Measurements from ENCODE around the gene CRYBG2. TPM values are rescaled to one million over a fixed set of nuclear protein-coding genes. Genes with fewer than 3 reads are reported as not detected.

Gene CRYBG2
- total RNA-seq, 1 experiment from 2014 or later, result not detected

DNA sequence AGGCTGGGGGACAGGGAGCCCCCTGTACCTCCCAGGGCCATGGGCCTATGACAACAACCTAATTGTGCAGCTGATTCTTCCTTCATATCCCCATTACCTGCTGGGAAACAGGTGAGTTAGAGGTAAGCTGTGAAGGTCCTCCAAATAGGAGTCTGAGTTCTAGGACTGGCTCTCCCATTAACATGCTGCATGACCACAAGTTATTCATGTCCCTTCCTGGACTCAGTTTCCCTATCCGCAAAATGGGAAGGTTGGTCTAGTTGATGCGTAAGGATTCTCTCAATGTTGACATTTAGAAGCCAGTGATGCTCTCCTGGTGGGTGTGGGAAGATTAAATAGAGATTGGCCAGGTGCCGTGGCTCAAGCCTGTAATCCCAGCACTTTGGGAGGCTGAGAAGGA is 14.6 kb upstream of the CRYBG2 start:
- DNase-seq (ENCODE audit: low spot score), result no peak

DNA sequence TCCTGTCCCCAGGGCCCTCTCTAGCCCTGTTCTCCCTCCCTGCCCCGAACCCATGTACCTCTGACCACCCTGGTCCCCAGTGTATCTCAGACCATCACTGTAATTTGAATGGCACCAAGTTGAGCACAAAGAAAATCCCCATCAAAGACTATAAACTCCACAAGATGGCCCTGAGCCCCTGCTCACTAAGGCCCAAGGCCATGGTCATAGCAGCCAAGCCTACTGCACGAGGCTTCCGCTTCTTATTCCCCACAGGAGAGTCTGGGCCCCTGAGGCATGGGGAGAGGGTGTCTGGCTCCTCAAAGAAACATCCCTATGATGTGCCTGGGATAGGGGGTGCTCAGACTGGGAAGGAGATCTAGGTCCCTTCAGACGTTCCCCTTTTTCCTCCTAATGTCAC is 14.1 kb upstream of the CRYBG2 start:
- no peak for DNase-seq (ENCODE audit: low spot score)

DNA sequence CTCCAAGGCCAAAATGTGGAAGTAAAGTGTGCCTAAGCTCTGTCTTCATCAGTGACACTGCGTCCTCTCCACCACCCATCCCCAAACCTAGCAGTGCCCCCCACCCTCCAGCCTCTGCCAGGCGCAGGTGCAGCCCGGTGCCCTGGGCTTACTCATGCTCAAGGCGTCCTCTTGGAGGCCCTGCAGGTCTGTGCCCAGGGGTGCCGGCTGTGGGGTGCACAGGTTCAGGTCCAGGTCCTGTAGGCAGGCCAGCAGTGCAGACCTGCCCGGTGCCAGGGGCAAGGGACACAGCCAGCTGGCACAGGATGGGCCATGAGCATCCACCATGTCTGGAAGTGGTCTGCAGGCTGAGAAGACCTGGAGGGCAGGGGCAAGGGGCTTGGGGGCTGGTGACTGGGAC is 13.5 kb upstream of the CRYBG2 start:
- DNase-seq (ENCODE audit: low spot score), result no peak

DNA sequence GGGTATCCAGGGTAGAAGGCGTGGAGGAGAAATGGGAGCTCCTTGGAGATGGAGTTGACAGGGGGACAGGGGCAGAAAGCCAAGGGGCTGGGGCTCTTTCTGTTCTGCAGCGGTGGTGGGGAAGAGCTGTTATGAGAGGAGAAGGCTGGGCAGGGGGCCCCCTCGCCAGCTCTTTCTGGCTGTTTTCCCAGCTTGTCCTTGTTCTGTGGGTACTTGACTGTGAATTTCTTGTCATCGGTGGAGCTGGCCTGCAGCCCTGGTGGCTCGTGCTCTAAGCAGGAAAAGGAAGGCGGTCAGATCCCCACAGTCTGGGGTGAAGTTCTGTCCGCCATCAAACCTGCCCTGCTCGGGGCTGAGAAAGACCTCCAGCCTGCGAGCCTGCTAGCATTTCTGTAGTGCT is 11.0 kb upstream of the CRYBG2 start:
- DNase-seq (ENCODE audit: low spot score), result no peak

DNA sequence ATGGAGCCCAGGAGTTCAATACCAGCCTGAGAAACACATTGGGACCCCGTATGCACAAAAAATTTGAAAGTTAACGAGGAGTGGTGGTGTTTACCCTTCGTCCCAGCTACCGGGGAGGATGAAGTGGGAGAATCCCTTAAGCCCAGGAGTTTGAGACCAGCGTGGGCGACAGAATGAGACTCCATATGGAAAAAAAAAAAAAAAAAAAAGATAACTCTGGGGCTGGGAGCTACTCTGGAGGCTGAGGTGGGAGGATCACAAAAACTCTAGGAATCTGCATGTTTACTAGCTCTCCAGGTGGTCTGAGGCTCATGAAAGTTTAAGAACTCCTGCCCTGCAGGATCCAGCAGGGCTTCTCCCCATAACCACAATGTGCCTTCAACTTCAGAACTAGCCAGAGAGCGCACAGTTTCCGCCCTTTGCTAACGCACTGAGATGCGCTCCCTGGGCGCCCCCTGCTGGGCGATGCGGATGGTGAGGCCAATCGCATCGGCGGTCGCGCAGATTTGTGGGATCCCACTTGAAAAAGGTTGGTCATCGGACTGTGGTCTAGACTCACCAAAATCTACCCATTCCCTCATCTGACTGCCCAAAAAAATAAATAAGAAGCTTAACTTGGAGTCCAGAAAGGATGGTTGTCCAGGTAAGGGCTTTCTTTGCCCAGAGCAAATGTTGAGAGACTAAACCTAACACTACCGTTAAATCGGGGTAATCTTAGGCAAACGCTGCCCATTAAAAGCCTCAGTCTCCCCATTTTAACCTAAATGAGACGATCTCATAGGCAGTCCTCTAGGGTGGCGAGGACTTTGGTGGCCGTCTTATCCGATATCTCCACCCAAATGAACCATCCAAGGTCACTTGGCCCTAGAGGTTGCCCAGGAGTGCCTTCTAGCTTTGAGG is 9.9 kb upstream of the CRYBG2 start:
- peak; percentile 74 for DNase-seq (ENCODE audit: low spot score)

DNA sequence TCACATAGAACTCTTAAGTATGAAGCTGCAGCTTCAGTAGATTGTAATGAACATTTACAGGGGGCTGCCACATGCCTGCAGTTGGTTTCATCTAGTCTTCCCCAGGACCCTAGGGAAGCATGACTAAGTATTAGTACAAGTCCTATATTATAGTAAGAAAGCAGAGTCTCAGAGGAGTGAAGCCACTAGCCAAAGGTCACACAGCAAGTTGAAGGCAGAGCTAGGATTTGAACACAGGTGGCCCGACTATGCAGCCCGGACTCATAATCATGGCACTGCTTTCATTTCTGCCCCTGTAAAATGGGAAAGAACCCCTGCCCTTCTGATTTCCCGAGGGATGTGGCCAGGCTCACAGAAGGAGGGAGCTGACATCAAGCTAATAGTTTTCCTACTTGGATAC is 8.4 kb upstream of the CRYBG2 start:
- DNase-seq (ENCODE audit: low spot score), result no peak

DNA sequence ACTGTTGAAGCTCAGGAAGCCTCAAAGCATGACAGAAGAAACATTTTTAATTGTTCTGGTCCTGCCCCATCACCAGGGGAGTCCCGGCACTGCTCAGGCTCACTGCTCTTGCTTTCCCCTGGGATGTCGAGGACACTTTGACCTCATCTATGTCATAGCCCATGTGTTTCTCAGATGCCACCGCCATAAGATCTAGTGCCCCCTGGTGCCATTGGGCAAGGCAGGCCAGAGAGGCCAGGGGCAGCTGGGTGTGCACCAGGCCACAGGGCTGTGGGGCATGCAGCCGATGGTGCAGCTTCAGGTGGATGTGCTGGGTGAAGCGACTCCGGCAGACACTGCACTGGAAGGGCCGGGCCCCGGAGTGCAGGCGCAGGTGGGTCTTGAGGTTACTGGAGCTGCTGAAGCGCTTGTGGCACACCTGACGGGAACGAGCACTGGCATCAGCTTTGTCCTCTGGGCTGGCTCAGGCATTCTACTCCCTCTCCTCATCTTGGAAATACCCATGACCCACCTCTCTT is 7.7 kb upstream of the CRYBG2 start:
- DNase-seq (ENCODE audit: low spot score), result no peak

DNA sequence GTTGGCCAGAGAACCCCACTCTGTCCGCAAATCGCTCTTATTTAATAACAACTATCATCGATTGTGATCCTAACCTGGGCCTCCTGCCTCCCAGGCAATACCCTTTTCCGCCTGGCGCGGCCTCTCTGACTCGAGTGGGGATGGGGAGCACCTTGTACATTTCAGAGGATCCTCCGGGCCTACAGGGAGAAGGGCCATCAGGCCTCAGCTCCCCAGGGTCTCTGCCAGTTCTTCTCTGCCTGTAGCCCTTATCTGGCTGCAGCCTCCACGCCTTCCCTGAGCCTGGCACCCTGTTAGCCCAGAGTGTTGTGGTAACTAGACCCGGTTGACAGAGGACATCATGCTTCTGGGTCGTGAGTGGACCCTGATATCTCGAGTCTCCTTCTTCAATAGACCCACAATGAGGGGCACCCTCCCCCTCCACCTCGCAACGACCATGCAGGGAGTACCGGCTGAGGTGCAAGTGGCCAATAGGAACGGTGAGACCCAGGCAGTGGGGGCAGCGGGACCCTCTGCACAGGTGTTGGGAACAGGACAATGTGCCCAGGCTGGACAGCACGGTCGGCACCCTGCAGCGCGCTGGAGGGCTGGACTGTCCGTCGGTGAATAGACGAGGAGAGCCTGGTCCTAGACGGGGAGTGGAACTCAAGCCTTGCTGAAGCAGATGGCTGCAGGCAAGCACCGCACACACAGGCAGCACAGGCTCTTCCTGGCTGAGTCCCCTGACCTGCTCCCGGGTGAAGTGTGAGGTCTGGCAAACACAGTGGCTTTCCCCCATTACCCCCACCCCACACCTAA is 7.1 kb upstream of the CRYBG2 start:
- DNase-seq (ENCODE audit: low spot score), result no peak

DNA sequence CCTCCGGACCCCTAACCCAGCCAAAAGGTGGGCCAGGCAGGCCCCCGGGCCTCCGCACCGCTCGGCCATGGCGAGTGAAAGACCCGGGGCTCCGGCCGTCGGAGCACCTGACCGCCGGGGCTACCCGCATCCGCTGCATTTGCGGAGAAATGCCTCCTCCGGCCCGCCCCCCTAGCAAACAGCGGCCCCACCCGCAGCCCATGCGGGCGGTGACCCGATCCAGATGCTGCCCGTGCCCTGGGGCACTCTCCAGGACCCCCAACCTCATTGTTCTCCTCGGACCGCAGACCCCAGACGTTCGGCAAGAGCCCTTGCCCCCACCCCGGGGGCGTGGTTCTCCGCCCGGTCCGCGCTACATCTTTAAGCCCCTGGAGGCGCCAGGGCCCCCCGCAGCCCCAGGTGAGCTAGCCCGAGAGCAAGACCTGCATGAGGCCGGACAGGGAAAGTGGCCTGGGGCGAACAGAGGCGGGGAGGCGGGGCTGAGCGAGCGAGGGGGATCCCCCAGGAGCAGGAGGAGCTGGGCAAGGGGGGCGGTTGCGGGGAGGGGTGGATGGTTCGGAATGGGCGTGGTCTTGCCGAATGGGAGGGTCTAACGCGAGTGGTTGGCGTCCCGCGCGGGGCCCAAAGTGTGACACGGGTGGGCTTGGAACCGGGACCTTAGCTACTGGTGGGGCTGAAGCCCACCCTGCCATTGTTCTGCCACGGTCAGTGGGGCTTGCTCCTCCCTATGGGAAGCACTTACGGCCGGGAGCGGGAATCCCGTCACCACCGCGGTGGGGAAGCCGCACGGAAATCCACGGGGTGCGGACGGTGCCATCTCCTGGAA is 6.3 kb upstream of the CRYBG2 start:
- DNase-seq (ENCODE audit: low spot score), result no peak

DNA sequence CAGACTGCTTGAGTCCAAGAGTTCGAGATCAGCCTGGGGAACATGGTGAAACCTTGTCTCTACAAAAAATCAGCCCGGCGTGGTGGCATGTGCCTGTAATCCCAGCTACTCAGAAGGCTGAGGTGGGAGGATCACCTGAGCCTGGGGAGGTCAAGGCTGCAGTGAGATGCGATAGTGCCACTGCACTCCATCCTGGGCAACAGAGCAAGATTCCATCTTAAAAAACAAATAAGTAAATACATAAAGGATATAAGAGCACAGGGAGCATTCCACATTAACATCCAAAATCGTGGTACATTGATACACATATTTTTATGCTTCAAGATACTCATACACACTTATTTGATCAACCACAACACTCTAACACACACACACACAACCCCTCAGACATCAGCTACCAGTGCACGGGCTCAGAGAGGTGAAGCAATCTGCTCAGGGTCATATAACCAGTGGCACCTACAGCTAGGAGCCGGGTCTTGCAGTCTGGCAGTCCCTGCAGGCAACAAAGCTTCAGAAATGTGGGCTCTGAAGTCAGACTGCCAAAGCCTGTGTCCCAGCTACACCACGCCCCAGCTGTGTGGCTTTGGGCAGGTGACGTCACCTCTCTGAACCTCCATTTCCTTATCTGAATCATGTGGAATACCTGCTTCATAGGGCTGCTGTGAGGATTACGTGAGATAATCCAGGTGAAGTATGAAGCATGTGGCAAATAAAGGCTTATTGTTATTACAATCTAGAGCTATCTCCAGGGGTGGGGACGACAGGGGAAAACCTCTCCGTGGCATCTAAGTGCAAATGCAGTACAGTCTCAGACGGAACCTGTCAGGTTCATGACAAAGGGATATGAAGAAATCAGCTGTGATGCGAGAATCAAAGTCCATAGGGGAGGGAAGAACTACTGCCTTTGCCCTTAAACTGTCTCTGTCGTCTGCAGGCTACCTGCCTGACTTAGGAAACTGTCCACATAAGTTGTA is 4.8 kb upstream of the CRYBG2 start:
- no peak for DNase-seq (ENCODE audit: low spot score)

DNA sequence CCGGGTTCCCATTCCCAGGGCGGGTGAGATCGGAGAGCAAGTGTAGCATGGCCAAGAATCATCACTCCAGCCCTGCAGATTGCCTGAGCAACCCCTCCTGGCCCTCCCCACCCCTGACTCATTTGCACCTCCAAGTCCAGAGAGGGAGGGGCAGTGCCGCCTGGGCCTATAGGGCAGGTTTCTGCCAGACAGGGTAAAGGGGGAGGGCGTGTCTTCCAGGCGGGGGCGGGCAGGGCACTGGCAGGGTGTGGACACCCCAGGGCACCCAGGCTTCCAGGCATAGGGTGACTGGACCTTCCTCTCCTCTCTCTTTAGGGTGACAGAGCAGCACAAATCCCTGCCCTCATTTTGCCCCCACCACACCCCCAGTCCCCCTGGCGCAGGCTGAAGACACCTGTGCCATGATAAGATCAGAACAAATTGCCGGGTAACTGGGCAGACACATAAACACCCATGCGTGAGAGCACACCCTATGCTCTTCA is 3.2 kb upstream of the CRYBG2 start:
- no peak for DNase-seq (ENCODE audit: low spot score)

DNA sequence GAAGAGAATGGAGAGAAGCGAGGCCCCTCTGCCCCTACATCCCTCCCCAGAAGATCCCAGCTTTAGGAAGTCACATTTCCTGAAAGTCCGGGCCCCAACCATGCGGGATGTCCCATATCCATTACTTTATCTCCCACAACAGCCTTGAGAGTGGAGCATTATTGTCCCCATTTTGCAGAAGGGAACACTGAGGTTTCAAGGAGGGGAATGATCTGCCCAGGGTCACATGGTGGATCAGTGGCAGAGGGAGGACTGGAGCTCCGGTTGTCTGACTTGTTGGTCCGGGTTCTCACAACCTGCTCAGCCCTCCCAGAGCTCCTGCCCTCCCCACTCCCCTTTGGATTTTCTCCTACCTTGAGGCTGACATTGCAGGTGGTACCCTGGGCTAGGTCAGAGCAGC is 2.2 kb upstream of the CRYBG2 start:
- DNase-seq (ENCODE audit: low spot score), result no peak

DNA sequence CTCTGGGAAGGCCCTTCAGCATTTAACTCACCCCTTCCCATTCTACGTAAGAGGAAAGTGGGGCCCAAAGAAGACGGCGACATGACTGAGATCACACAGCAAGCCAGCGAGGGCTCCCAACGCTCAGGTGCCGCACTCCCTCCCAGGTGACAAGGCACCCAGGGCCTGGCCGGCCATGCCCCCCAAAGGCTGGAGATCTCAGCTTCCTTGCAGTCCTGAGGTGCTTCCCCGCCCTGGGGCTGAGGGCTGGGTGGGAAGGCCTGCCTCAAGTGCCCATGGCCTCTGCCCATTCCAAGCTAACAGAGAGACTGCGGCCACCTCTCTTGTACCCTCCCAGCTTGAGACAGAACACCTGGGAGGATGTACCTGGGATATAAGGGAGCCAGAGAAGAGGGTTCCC is 1.0 kb upstream of the CRYBG2 start:
- DNase-seq (ENCODE audit: low spot score), result no peak

DNA sequence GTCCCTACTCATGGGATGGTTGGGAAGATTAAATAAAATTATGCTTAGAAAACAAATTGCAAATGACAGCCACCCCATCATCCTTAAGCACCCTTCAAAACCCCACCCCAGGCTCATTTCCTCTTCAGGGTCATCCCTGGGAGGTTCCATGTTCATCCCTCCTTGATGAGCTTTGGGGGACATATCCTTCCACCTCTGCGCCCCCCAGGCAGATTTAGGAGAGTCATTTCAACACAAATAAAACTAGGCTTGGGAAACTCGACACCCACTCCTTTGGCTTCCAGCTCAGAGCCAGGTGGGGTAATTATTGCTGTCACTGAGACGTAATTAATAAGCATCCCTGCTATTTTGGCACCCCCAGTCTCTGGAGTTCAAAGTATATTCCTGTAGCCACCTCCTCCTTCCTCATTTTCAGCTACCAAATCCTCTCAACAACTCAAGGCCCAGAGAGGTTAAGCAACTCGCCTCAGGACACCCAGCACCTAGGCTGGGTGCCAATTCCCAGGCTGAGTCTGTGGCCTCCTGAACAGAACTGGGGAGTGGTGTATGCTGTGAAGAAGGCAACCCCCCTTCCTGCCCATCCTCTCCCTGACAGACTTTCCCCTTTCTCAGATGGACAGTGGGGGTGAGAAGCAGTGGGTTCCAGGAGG is 595 bp downstream of the CRYBG2 start:
- no peak for DNase-seq (ENCODE audit: low spot score)

DNA sequence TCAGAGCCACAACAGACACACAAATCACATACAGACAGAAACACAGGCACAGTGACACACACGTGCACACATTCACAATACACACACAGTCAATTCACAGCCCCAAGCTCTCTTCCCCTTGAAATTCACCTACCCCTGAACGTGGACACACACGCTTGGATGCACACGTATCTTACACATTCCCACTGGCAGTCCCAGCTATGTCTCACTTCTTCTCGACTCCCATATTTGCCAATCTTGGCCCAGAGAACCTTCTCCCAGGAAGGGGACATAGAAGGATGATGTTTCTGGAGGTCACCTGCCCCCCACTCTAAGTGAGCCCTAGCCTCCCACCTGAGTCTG is 1.6 kb downstream of the CRYBG2 start:
- DNase-seq (ENCODE audit: low spot score), result no peak

DNA sequence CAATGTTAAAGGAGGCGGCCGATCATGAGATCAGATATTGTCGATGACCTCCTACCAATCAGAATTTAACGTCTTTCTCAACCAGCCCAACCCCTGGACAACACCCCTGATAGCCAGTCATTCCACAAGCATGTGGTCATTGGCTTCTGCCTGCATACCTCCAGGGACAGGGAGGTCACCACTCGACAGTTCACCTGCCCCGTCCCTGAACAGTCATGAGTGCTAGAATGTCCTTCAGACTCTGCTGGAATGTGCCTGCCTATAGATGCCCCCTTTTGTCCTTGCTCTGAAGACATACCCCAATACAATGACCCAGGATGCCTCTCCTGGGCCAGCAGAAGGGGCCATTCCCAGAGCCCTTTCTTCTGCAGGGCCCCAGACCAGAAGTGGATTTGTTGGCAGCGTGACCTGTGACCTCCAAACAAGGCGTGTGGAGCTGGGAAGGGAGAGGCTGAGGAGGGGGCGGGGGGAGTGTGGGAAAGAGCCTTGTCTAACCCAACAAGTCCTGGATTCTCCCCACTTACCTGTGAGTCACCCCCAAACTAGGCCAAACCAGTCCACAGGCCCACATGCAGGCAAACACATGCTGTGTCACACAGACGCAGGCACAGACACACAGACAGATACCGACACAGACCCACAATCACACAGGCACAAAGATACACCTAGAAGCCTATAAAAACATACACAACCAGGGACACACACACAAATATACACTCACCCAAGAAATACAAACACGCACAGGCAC is 2.2 kb downstream of the CRYBG2 start:
- DNase-seq (ENCODE audit: low spot score), result no peak

DNA sequence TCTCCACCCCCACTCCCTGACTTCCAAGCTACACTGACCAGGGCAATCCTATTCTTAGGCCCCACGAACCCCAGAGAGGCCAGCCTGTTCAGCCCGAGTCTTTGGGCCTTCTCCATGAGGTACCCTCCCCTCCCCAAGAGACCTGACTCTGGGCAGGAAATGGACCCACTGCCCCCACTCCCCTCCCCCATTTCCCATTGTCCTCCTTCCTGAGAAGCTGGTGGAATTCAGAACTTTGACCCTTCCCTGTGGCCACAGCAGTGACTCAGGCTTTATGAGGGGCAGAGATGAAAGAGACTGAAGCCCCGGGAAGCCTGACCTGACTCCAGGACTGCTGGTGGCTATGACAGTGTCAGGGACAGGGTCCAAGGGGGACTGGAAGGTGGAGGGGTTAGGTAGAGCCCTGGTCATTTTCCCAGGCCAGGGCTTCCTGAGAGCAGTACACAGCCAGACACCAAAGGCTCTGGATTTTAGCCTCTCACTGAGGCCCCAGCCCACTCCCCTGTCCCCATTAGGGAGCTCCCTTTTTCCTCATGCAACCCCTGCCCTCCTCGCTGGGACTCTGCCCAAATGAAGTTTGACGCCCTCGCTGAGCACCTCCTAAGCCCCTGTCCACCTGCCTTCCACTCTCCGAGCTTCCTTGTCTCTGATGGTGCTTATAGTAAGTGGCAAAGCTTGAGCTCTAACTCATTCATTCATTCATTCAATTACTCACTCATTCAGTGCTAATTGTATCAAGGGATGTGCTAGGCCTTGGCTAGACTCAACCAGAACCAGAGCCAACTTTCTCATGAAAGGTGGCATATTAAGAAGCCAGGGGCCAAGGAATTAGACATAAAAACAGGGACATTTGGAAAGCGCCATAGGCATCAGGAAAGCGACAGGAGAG is 3.0 kb downstream of the CRYBG2 start:
- DNase-seq (ENCODE audit: low spot score), result no peak

DNA sequence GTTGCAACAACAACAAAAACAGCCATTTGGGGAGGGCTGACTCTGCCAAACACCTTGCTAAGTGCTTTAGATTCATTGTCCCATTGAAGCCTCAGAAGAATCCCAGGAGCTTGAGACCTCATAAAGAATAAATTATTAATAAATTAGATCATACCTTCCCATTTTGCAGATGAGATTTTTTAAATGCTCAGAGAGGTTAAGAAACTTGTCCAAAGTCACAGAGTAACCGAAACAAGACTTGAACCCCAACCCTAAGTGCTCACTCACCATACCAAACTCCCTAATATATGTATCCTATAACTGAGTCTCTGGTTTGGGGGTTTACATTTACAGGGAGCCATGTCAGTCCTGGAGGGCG is 3.6 kb downstream of the CRYBG2 start:
- DNase-seq (ENCODE audit: low spot score), result no peak

DNA sequence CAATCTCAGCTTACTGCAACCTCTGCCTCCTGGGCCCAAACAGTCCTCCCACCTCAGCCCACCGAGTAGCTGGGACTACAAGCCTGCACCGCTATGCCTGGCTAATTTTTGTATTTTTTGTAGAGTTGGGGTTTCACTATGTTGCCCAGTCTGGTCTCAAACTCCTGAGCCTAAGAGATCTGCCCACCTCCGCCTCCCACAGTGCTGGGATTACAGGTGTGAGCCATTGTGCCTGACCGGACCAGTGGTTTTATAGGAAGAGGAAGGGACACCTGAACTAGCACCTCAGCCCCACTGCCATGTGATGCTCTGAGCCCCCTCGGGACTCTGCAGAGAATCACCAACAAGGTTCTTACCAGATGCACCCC is 4.1 kb downstream of the CRYBG2 start:
- DNase-seq (ENCODE audit: low spot score), result no peak

Data from H4 (cell line).